Omental fat pad (tissue), 4 donors: ENCODE results near the gene MAN1A2. TPM values are rescaled to one million over a fixed set of nuclear protein-coding genes. Genes with fewer than 3 reads are reported as not detected.
"Not testable (repeated sequence)": the region's sequence is repeated elsewhere in the genome, so short reads cannot be mapped to it uniquely, and the experiment has no call there.

ENCODE experiments used
- ATAC-seq: fragments of 150-250 bp; one replicate; pipeline ENCODE4 v1.9.1; 2016; ENCODE audit warnings: mild to moderate bottlenecking, moderate library complexity; ENCODE audit not compliant: low FRiP score
- DNase-seq: peaks from one replicate; pipeline ENCODE4 v3.0.0-alpha.2; 2019; ENCODE audit warnings: low spot score
- CTCF ChIP-seq, 3 donors: fragments of 450-650 bp; IDR thresholded peaks; one replicate each; pipeline ENCODE4 v1.5.1; 2016 to 2017; ENCODE audit warnings: antibody characterized with exemption in 3 of 3, mild to moderate bottlenecking in 3 of 3, moderate library complexity in 2 of 3
- total RNA-seq, 4 donors: library from RNA; depleted of rRNA; stranded (reverse); fragments of >200 nt; gene quantifications; one replicate each; pipeline ENCODE4 v1.1.0, GENCODE V29; 2016

Gene MAN1A2
- total RNA-seq, 4 donors from 2014 or later = 32.9 to 50.7 (median 42.1) TPM

- no peak for TF ChIP-seq CTCF (IDR thresholded peaks at IDR 0.05)
- DNase-seq = no peak
- ATAC-seq = no peak
Observed at GRCh38 chr1:117467336-117467735, 100.1 kb downstream of the MAN1A2 start.

- DNase-seq = no peak
- ATAC-seq = no peak
- TF ChIP-seq CTCF (IDR thresholded peaks at IDR 0.05) = no peak
Observed at GRCh38 chr1:117473063-117473462, 105.8 kb downstream of the MAN1A2 start.

- not testable (repeated sequence) for ATAC-seq, DNase-seq
Observed at GRCh38 chr1:117475495-117475894, 108.2 kb downstream of the MAN1A2 start.

- no peak for ATAC-seq
- TF ChIP-seq CTCF (IDR thresholded peaks at IDR 0.05) = no peak
- DNase-seq = no peak
Observed at GRCh38 chr1:117479086-117479485, 111.8 kb downstream of the MAN1A2 start.

GRCh38 chr1:117481410-117481809 lies 114.2 kb downstream of the MAN1A2 start:
- DNase-seq (no peak), ATAC-seq (no peak)
- no peak for TF ChIP-seq CTCF (IDR thresholded peaks at IDR 0.05)

GRCh38 chr1:117493906-117494305 lies 126.7 kb downstream of the MAN1A2 start:
- no peak for ATAC-seq
- no peak for TF ChIP-seq CTCF (IDR thresholded peaks at IDR 0.05)
- DNase-seq = no peak

GRCh38 chr1:117495068-117495467 lies 127.8 kb downstream of the MAN1A2 start:
- no peak for TF ChIP-seq CTCF (IDR thresholded peaks at IDR 0.05)
- DNase-seq (no peak), ATAC-seq (no peak)

- DNase-seq = no peak
- ATAC-seq = no peak
- TF ChIP-seq CTCF (IDR thresholded peaks at IDR 0.05) = no peak
Observed at GRCh38 chr1:117499071-117499470, 131.8 kb downstream of the MAN1A2 start.
